ENCODE measurements around the gene CEL. TPM values are rescaled to one million over a fixed set of nuclear protein-coding genes. Genes with fewer than 3 reads are reported as not detected.

Gene CEL
- total and polyA plus RNA-seq, 10 of the 15 experiments (the other 5 are each of a cell fraction or from before 2014, with no cell fraction given) = 0.05 to 4.1 (median 0.29) TPM; not detected in 2

- TF ChIP-seq SPI1 (IDR thresholded peaks at IDR 0.05; ENCODE audit: borderline replicate concordance, insufficient read depth, low read depth, low read length) (no peak), RCOR1 (conservative IDR thresholded peaks at IDR 0.05; ENCODE audit: low read depth, low read length) (no peak), SKIL (IDR thresholded peaks at IDR 0.05; ENCODE audit: low read depth, poor library complexity, severe bottlenecking) (peak; percentile 92), SIX5 (IDR thresholded peaks at IDR 0.05; ENCODE audit: low read depth, low read length, severe bottlenecking) (peak; percentile 48), MXI1 (IDR thresholded peaks at IDR 0.05; ENCODE audit: low read depth, low read length) (peak; percentile 87), POLR2AphosphoS2 (IDR thresholded peaks at IDR 0.05; ENCODE audit: low read depth, low read length) (peak; percentile 49), ESRRA (IDR thresholded peaks at IDR 0.05; ENCODE audit: low read length) (no peak), GABPA (IDR thresholded peaks at IDR 0.05; ENCODE audit: low read depth) (peak; percentile 83), ZNF687 (IDR thresholded peaks at IDR 0.05) (no peak), SIN3A (IDR thresholded peaks at IDR 0.05; ENCODE audit: low read depth, low read length) (0 out of 2 replicates have a peak, but pooled peaks have one; percentile 74), BRCA1 (IDR thresholded peaks at IDR 0.05; ENCODE audit: low read depth, low read length) (no peak), SMARCA5 (IDR thresholded peaks at IDR 0.05) (peak; percentile 70; the same call in 1 of the 2 replicates), PML (IDR thresholded peaks at IDR 0.05; ENCODE audit: low read length) (peak; percentile 80; the same call in 1 of the 2 replicates), SP1 (IDR thresholded peaks at IDR 0.05; ENCODE audit: low read depth, low read length) (peak; percentile 92), BMI1 (IDR thresholded peaks at IDR 0.05; ENCODE audit: borderline replicate concordance) (no peak), ATF7 (IDR thresholded peaks at IDR 0.05; ENCODE audit: low read depth) (peak; percentile 72), LARP7 (IDR thresholded peaks at IDR 0.05) (peak; percentile 73), ZNF207 (IDR thresholded peaks at IDR 0.05; ENCODE audit: borderline replicate concordance) (peak; percentile 98), ZNF384 (IDR thresholded peaks at IDR 0.05; ENCODE audit: borderline replicate concordance, low read depth, low read length) (no peak), BCL3 (IDR thresholded peaks at IDR 0.05; ENCODE audit: borderline replicate concordance, insufficient read depth, low read depth, low read length, poor library complexity, severe bottlenecking) (no peak), PAX5 (IDR thresholded peaks at IDR 0.05; ENCODE audit: borderline replicate concordance, low read depth, low read length) (no peak), JUND (IDR thresholded peaks at IDR 0.05; ENCODE audit: low read depth, low read length) (no peak)
These were observed 31.3 kb upstream of the CEL start, which contains the start of gene GTF3C5 (continued) for GRCh38 chr9:133030317-133031129.
